ENCODE data around the gene RSAD1. TPM values are rescaled to one million over a fixed set of nuclear protein-coding genes. Genes with fewer than 3 reads are reported as not detected.
A peak's percentile ranks its signal among the peaks of the same experiment; 100 is the strongest.

The RSAD1 gene
- total RNA-seq, 1 donor from 2014 or later = 42.4 TPM

GRCh38 chr17:50464736-50465135 lies 13.9 kb upstream of the RSAD1 start:
- DNase-seq (ENCODE audit: low read depth, low spot score) = no peak
- no peak overlapping the region for H3K27ac Mint-ChIP-seq (ENCODE audit: unreplicated experiment)
- H3K4me1 Mint-ChIP-seq = peaks cover 16% of the 10 kb centered on the region
- H3K4me3 Mint-ChIP-seq = no peak overlapping the region
- no peaks in the 10 kb centered on the region for H3K36me3 Mint-ChIP-seq (ENCODE audit: low read depth)
- TF ChIP-seq CTCF (conservative IDR thresholded peaks at IDR 0.05) = no peak
- H3K27me3 Mint-ChIP-seq (ENCODE audit: low read depth) = peaks cover 22% of the 10 kb centered on the region
- no peaks in the 10 kb centered on the region for H3K9me3 Mint-ChIP-seq

GRCh38 chr17:50465171-50465570 lies 13.5 kb upstream of the RSAD1 start:
- Mint-ChIP-seq H3K4me1 (peaks cover 16% of the 10 kb centered on the region), H3K27me3 (ENCODE audit: low read depth) (peaks cover 26% of the 10 kb centered on the region), H3K4me3 (no peak overlapping the region), H3K9me3 (no peaks in the 10 kb centered on the region), H3K27ac (ENCODE audit: unreplicated experiment) (no peak overlapping the region), H3K36me3 (ENCODE audit: low read depth) (no peaks in the 10 kb centered on the region)
- DNase-seq (ENCODE audit: low read depth, low spot score) = no peak
- no peak for TF ChIP-seq CTCF (conservative IDR thresholded peaks at IDR 0.05)

GRCh38 chr17:50465635-50466034 lies 13.0 kb upstream of the RSAD1 start:
- Mint-ChIP-seq H3K36me3 (ENCODE audit: low read depth) (no peaks in the 10 kb centered on the region), H3K27ac (ENCODE audit: unreplicated experiment) (peak overlapping the region; percentile 12), H3K4me3 (no peak overlapping the region), H3K4me1 (peaks cover 16% of the 10 kb centered on the region), H3K9me3 (no peaks in the 10 kb centered on the region), H3K27me3 (ENCODE audit: low read depth) (peaks cover 31% of the 10 kb centered on the region)
- no peak for DNase-seq (ENCODE audit: low read depth, low spot score)
- no peak for TF ChIP-seq CTCF (conservative IDR thresholded peaks at IDR 0.05)

- no peak for DNase-seq (ENCODE audit: low read depth, low spot score)
- Mint-ChIP-seq H3K27ac (ENCODE audit: unreplicated experiment) (no peak overlapping the region), H3K27me3 (ENCODE audit: low read depth) (peaks cover 35% of the 10 kb centered on the region), H3K36me3 (ENCODE audit: low read depth) (no peaks in the 10 kb centered on the region), H3K9me3 (no peaks in the 10 kb centered on the region), H3K4me3 (no peak overlapping the region), H3K4me1 (peaks cover 16% of the 10 kb centered on the region)
- no peak for TF ChIP-seq CTCF (conservative IDR thresholded peaks at IDR 0.05)
Observed at GRCh38 chr17:50466371-50467113, 12.1 kb upstream of the RSAD1 start.

- peak overlapping the region; percentile 80 for H3K4me3 Mint-ChIP-seq
- no peaks in the 10 kb centered on the region for H3K9me3 Mint-ChIP-seq
- DNase-seq (ENCODE audit: low read depth, low spot score) = no peak
- no peaks in the 10 kb centered on the region for H3K36me3 Mint-ChIP-seq (ENCODE audit: low read depth)
- TF ChIP-seq CTCF (conservative IDR thresholded peaks at IDR 0.05) = no peak
- H3K27me3 Mint-ChIP-seq (ENCODE audit: low read depth) = peaks cover 39% of the 10 kb centered on the region
- peaks cover 16% of the 10 kb centered on the region for H3K4me1 Mint-ChIP-seq
- H3K27ac Mint-ChIP-seq (ENCODE audit: unreplicated experiment) = no peak overlapping the region
Observed at GRCh38 chr17:50467114-50467854, 11.4 kb upstream of the RSAD1 start.

Data from neural crest cell (in vitro differentiated cells).